HG02623 (cell line): ENCODE measurements around the gene PTPN11.

Experiments used
- ATAC-seq: cut with Tn5 transposase; IDR thresholded peaks from one replicate; pipeline ENCODE4 v1.9.1; 2021; ENCODE audit warnings: moderate library complexity; ENCODE audit not compliant: unreplicated experiment

PTPN11 gene

DNA sequence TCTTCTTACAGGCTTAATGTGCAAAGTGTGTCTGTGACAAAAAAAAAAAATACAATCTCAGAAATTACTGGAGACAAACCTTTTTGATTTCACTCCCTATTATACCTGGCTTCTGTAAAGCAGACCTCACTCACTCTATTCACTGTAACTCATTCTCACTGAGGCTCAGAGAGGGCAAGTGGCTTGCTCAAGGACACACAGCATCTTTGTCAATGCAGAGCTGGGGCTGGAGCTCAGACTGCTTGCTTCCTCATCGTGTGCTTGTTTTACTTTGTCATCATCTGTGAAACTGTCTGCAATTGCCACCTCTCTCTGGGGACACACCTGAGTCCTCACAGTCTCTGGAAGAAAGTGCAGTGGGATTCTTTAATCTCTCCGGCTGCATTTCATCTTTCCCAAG is 120.0 kb downstream of the PTPN11 start:
- ATAC-seq, result no peak

- no peak for ATAC-seq
Observed at GRCh38 chr12:112539221-112539620, 120.5 kb downstream of the PTPN11 start.

DNA sequence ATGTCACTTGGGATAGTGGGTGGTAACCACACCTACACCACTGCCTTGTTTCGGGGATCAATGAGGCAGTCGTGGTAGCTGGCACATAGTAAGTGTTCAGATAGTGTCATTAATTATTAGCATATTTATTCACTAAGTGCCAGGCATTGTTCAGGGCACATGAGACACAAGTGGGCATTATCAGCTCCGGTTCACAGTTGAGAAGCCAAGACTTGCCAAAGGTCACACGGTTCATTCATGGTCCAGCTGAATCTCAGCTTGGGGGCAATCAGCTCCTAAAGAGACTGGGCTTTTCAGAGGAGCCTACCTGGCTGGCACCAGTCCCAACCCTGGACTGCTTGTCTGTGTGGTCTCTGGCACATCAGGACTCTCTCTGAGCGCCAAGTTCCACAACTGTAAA is 121.3 kb downstream of the PTPN11 start:
- ATAC-seq, result no peak

- ATAC-seq, result no peak
Observed at GRCh38 chr12:112543751-112544150, 125.0 kb downstream of the PTPN11 start.

DNA sequence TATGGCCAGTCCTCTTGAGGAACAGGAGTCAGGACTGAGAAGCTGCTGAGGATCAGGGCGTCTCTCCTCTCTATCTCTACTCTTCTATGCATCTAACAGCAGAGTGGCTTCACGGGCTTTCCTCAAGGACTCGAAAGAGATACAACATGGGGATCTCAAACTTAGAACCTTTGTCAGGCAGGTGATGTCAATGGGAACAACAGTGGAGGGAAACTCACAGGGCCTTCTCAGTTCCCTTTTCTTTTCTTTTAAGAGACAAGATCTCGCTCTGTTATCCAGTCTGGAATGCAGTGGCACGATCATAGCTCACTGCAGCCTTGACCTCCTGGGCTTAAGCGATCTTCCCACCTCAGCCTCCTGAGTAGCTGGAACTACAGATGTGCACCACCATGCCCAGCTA is 127.6 kb downstream of the PTPN11 start:
- ATAC-seq, result no peak

DNA sequence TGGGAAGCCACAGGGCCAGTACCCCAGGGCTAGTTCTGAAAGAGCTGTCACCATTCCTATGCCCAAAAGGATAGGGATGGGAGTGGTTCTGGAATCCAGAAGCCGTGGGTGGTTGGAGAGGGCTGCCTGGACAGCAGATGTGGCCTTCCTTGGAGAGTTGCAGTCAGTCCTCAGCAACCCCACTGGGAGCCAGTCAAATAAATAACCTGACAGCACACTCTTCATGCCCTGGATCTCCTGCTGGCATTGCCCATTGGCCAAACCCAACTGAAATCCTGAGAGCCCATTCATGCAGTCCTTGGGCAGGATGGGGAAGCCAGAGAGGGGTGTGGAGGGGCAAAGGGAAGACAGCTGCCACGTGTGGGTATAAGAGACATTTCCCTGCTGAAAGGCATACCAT is 128.2 kb downstream of the PTPN11 start:
- no peak for ATAC-seq

DNA sequence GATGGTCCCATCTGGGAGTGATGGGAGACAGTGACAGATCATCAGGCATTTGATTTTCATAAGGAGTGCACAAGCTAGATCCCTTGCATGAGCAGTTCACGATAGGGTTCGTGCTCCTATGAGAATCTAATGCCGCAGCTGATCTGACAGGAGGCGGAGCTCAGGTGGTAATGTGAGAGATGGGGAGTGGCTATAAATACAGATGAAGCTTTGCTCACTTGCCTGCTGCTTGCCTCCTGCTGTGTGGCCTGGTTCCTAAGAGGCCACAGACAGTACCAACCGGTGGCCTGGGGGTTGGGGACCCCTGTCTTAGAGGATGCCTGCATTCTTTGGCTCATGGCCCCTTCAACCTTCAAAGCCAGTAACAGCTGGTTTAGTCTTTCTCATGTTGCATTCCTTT is 130.3 kb downstream of the PTPN11 start:
- no peak for ATAC-seq

GRCh38 chr12:112551681-112552080 is 132.9 kb downstream of the PTPN11 start:
- ATAC-seq, result no peak

- no peak for ATAC-seq
Observed at GRCh38 chr12:112555621-112556233, 137.0 kb downstream of the PTPN11 start.

DNA sequence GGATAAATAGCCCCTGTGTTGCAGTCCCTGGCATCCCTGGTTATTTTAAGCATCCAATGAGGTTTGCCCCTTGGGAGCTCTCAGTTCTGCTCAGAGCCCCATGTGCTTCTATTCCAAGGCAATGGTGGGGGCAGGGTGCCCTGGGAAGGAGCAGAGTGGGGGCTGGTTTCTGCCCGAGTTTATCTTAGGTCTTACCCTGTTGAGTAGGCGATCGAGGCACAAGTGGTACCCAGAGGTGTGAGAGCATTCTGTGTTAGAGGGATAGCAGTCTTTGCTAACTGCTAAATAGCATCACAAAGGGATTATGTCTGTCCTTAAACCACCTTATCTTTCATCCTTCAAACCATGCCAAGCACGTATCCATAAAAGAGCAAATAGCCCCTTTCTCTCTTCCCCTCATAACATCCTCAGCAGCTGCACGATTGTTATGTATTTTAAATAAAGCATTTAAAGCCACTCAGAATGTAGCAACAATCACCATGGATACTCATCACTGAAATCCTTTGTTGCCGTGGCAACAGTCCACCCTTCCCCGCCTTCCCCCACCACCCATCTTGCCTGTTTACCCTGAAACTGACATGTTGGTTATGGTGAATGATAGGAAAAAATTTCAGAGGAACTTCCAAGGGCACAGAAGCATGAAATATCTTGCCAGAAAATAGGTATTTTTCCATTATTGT is 139.3 kb downstream of the PTPN11 start:
- ATAC-seq, result no peak
